H1 (cell line): ENCODE data around the gene SNRNP200. TPM values are rescaled to one million over a fixed set of nuclear protein-coding genes. Genes with fewer than 3 reads are reported as not detected.

ENCODE experiments used
- EZH2 ChIP-seq: fragments of 200-600 bp; sonication (generic); IDR thresholded peaks from 2 replicates; pipeline ENCODE4 v1.7.1; 2012; ENCODE audit warnings: low read depth, mild to moderate bottlenecking, moderate library complexity, low read length, inconsistent platforms; ENCODE audit not compliant: severe bottlenecking
- POU5F1 ChIP-seq: IDR thresholded peaks from 2 replicates; pipeline ENCODE4 v1.6.1; 2011; ENCODE audit warnings: low read depth, mild to moderate bottlenecking, low read length, moderate library complexity
- RFX5 ChIP-seq: IDR thresholded peaks from 2 replicates; pipeline ENCODE4 v1.6.1; 2011; ENCODE audit warnings: low read depth, low read length, improper control_type of control experiment, borderline replicate concordance
- RNF2 ChIP-seq: fragments of 200-900, 300-1000 bp; sonication (generic); IDR thresholded peaks from 2 replicates; pipeline ENCODE4 v1.7.1; 2016; ENCODE audit warnings: borderline replicate concordance, low read depth, mild to moderate bottlenecking, antibody characterized with exemption, low read length; ENCODE audit not compliant: poor library complexity, severe bottlenecking; ENCODE audit errors: missing control alignments
- SIX5 ChIP-seq: IDR thresholded peaks from 2 replicates; pipeline ENCODE4 v1.6.1; 2011; ENCODE audit warnings: mild to moderate bottlenecking, low read depth, low read length
- polyA plus RNA-seq, 7 experiments: library from polyadenylated mRNA; depleted of rRNA in 3 of 7; stranded (reverse) in 5 of 7; unstranded in 2 of 7; fragments of >200 nt in 5 of 7; fragments of 200-250 nt in 2 of 7; gene quantifications; 1 replicate in 5 of 7; 2 replicates in 1 of 7; 4 replicates in 1 of 7; pipeline versions ENCODE4 v1.2.1 to v1.2.3, GENCODE V29; 2011 to 2013; ENCODE audit warnings: missing spikeins in 2 of 7, mixed read lengths in 2 of 7
- total RNA-seq: library from RNA; stranded (reverse); fragmentation: NEBNext Ultra II Directional; extraction: Animal tissue kit (Norgen Biotek cat#: 25700); gene quantifications from 2 replicates; pipeline ENCODE4 v1.2.1, GENCODE V29; 2021
- TF ChIP-seq, protein P1 (sequence below): IDR thresholded peaks from 2 replicates; pipeline ENCODE4 v1.6.1; 2011; ENCODE audit warnings: low read depth, mild to moderate bottlenecking, low read length; ENCODE audit not compliant: insufficient read depth

SNRNP200 gene
- total and polyA plus RNA-seq, 2 of the 8 experiments (the other 6 are each of a cell fraction or from before 2014, with no cell fraction given): 190 to 289 TPM

DNA sequence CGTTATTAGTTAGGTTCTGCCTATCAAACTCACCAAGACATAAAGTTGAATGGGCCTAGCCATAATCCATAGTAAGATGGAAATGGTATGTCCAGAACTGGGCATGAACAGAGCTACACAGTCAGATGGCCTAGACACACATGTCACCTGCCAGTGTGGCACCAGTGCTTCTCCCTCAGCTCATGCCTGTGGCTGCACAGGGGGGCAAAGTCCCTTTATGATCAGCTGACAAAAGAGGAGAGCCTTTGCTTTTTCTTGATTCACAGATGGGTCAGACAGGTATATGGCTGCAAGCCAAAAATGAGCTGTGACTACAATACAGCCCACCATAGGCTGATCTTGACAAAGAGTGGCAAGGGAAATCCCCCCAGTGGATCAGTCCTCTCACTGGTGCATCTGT is 68.5 kb downstream of the SNRNP200 start (continued):
- TF ChIP-seq POU5F1 (no peak), EZH2 (no peak), SIX5 (no peak), RFX5 (no peak), RNF2 (no peak)
- TF ChIP-seq, protein P1, sequence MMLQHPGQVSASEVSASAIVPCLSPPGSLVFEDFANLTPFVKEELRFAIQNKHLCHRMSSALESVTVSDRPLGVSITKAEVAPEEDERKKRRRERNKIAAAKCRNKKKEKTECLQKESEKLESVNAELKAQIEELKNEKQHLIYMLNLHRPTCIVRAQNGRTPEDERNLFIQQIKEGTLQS: no peak
